ENCODE results near the gene SRSF1.
"Not testable (repeated sequence)": the region's sequence is repeated elsewhere in the genome, so short reads cannot be mapped to it uniquely, and the experiment has no call there.

SRSF1 gene

GRCh38 chr17:57965521-57966160 is 41.4 kb downstream of the SRSF1 start:
- DNase-seq (ENCODE audit: low read depth in 3 of 3): no peak

- DNase-seq (ENCODE audit: low read depth in 3 of 3): no peak
These were observed 43.9 kb downstream of the SRSF1 start for GRCh38 chr17:57963149-57963511.

- DNase-seq (ENCODE audit: low read depth in 3 of 3): no peak
These were observed 44.5 kb downstream of the SRSF1 start for GRCh38 chr17:57962279-57963148.

GRCh38 chr17:57959929-57960328 is 47.1 kb downstream of the SRSF1 start:
- no peak for DNase-seq (ENCODE audit: low read depth in 3 of 3)

GRCh38 chr17:57958391-57958790 is 48.7 kb downstream of the SRSF1 start:
- not testable (repeated sequence) for DNase-seq (ENCODE audit: low read depth in 3 of 3)

- DNase-seq (ENCODE audit: low read depth in 3 of 3): no peak
These were observed 49.2 kb downstream of the SRSF1 start for GRCh38 chr17:57957886-57958285.

GRCh38 chr17:57957120-57957850 is 49.8 kb downstream of the SRSF1 start:
- no peak for DNase-seq (ENCODE audit: low read depth in 3 of 3)

GRCh38 chr17:57956291-57957119 is 50.5 kb downstream of the SRSF1 start:
- no peak for DNase-seq (ENCODE audit: low read depth in 3 of 3)

- peak; percentile 34 to 43 (median 40) for DNase-seq (ENCODE audit: low read depth in 3 of 3)
These were observed 51.7 kb downstream of the SRSF1 start, which contains the start of gene CUEDC1 for GRCh38 chr17:57955183-57955931. Gene CUEDC1, minus strand, starts transcription at chr17:57955412. Its CDS starts 69,848 bp downstream, at chr17:57885564.

GRCh38 chr17:57954397-57955182 is 52.5 kb downstream of the SRSF1 start:
- DNase-seq (ENCODE audit: low read depth in 3 of 3): no peak

- DNase-seq (ENCODE audit: low read depth in 3 of 3): no peak
These were observed 53.2 kb downstream of the SRSF1 start for GRCh38 chr17:57953705-57954396.

Data from stimulated activated CD4-positive, alpha-beta T cell treated with anti-CD3 and anti-CD28 coated beads, TNF-alpha, amount 100 ng/mL, for 4 hours (primary cell).